Adrenal gland (tissue), 5 donors: ENCODE data around the gene ARL15.

Experiments used
- CTCF ChIP-seq, 6 experiments: fragments of 450-650 bp in 4 of 6; fragments of 200-600 bp in 2 of 6; sonication (generic) in 1 of 6; IDR thresholded peaks; 1 replicate in 5 of 6; 2 replicates in 1 of 6; pipeline versions ENCODE4 v1.5.1 to v1.8.0; 2016 to 2021; ENCODE audit warnings: antibody characterized with exemption in 6 of 6, mild to moderate bottlenecking in 2 of 6, moderate library complexity in 1 of 6
- POLR2A ChIP-seq, 2 donors: fragments of 450-650 bp; IDR thresholded peaks; one replicate each; pipeline ENCODE4 v1.6.1; 2017; ENCODE audit warnings: antibody characterized with exemption in 2 of 2, mild to moderate bottlenecking in 2 of 2, moderate library complexity in 1 of 2
- donor health status: DM: no; HTN: no; CAD: no.

- TF ChIP-seq CTCF (IDR thresholded peaks at IDR 0.05) (no peak), POLR2A (IDR thresholded peaks at IDR 0.05) (no peak)
Observed at GRCh38 chr5:53985796-53986195, 324.6 kb downstream of the ARL15 start.
